ENCODE data around the gene CCDC154. TPM values are rescaled to one million over a fixed set of nuclear protein-coding genes. Genes with fewer than 3 reads are reported as not detected.
"Not testable (repeated sequence)": the region's sequence is repeated elsewhere in the genome, so short reads cannot be mapped to it uniquely, and the experiment has no call there.

The CCDC154 gene
- total and polyA plus RNA-seq, 10 of the 15 experiments (the other 5 are each of a cell fraction or from before 2014, with no cell fraction given) = 0.06 to 0.26 (median 0.25) TPM; not detected in 7

DNA sequence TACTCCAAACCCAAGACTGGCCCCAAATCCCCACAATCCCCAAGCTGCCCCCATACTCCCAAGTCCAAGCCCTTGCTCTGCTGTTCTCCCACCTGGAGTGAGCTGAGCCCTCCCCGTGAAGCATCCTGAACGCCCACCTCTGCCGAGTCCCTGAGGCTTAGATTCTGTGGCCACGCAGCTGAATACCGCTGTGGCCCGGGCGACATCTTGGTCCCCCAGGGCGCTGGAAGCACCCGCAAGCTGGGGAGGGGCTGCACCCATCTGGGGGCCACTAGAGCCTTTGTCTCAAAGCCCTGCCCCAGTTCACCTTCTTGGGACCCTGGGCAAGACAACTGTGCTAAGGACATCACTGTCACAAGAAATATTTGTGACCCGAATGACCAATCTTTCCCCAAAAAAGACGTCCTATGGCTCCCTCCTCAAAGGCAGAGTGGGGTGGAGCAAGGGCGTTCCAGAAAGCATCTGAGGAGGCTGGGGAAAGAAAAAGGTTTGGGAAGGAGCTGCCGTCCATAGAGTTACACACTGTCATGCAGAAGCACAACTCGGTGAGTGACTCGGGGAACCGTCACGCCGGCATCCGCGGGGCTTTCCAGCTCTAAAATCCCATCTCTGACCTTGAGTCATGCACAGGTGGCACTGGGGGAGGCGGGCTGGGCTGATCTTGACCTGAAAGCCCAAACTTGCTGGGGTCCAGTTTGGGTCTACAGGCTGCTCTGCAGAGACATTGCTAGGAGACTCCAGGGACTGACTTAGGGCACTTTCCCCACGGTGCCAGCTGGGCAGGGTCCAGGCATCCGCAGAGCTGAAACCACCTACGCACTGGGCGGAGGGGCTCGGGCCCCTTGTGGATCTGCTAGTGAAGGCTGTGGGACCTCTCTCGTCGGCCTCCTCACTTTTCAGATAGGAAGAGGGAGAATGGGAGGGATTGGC lies 37.8 kb upstream of the CCDC154 start:
- in situ Hi-C loops (cut with MboI) = no loop called here
- ATAC-seq (peak; percentile 67), FAIRE-seq (no peak), DNase-seq (ENCODE audit: low read depth, low spot score) (no peak)
- no peak overlapping the region for H3K27ac ChIP-seq (ENCODE audit: control insufficient read depth, insufficient read depth)
- no peak for TF ChIP-seq BRCA1 (IDR thresholded peaks at IDR 0.05; ENCODE audit: low read depth, low read length)
- TF ChIP-seq, protein P1, sequence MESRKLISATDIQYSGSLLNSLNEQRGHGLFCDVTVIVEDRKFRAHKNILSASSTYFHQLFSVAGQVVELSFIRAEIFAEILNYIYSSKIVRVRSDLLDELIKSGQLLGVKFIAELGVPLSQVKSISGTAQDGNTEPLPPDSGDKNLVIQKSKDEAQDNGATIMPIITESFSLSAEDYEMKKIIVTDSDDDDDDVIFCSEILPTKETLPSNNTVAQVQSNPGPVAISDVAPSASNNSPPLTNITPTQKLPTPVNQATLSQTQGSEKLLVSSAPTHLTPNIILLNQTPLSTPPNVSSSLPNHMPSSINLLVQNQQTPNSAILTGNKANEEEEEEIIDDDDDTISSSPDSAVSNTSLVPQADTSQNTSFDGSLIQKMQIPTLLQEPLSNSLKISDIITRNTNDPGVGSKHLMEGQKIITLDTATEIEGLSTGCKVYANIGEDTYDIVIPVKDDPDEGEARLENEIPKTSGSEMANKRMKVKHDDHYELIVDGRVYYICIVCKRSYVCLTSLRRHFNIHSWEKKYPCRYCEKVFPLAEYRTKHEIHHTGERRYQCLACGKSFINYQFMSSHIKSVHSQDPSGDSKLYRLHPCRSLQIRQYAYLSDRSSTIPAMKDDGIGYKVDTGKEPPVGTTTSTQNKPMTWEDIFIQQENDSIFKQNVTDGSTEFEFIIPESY (IDR thresholded peaks at IDR 0.05) = no peak
- no peaks in the 10 kb centered on the region for H3K79me2 ChIP-seq (ENCODE audit: control insufficient read depth, insufficient read depth, low read length)
- H3K4me2 ChIP-seq (ENCODE audit: control insufficient read depth, insufficient read depth) = no peak overlapping the region
- H3K27me3 ChIP-seq (replicated peaks in 1 of 2; ENCODE audit: control insufficient read depth in 2 of 2, insufficient read depth in 2 of 2, low read length in 1 of 2) = no peaks in the 10 kb centered on the region; a peak in 1 of 4 replicates
- ChIA-PET SMC1A (ENCODE audit: uncharacterized antibody, unreplicated experiment) (interaction anchor here (1.4 kb wide), 1 partner anchor 10 kb away, joined by 4 read pairs; no protein-coding TSS in a partner anchor), CTCF (no interaction called here), POLR2A (interaction anchor here (0.6 to 1.2 kb wide), 3 partner anchors 10 to 1447 kb away, joined by 4 read pairs; no protein-coding TSS in a partner anchor), RAD21 (ENCODE audit: unreplicated experiment) (no interaction called here)
- 77% methylated on average over 27 of the region's 28 CpGs for WGBS (ENCODE audit: insufficient coverage, insufficient replicate concordance, low lambda C conversion rate, missing lambda C conversion rate)
- no peaks in the 10 kb centered on the region for H3K9me3 ChIP-seq (replicated peaks; ENCODE audit: control insufficient read depth, insufficient read depth, low read length)
- no peaks in the 10 kb centered on the region for H4K20me1 ChIP-seq (ENCODE audit: control insufficient read depth, insufficient read depth)
- peaks cover 8% of the 10 kb centered on the region for H3K4me1 ChIP-seq (ENCODE audit: control insufficient read depth, insufficient read depth, low read length)
- H3K9ac ChIP-seq (ENCODE audit: control insufficient read depth, insufficient read depth, low read length) = no peak overlapping the region
- intact Hi-C loops (cut with micrococcal nuclease; ENCODE audit: unreplicated experiment) = no loop called here
- H2AFZ ChIP-seq (ENCODE audit: control insufficient read depth, low read depth, low read length) = no peak overlapping the region; the same call in 1 of the 2 replicates
- no peak overlapping the region for H3K4me3 ChIP-seq
- BruUV-seq (replicated peaks) = no TSS peak
- H3K36me3 ChIP-seq (ENCODE audit: control insufficient read depth in 2 of 2, insufficient read depth in 2 of 2, low read length in 1 of 2) = no peaks in the 10 kb centered on the region

DNA sequence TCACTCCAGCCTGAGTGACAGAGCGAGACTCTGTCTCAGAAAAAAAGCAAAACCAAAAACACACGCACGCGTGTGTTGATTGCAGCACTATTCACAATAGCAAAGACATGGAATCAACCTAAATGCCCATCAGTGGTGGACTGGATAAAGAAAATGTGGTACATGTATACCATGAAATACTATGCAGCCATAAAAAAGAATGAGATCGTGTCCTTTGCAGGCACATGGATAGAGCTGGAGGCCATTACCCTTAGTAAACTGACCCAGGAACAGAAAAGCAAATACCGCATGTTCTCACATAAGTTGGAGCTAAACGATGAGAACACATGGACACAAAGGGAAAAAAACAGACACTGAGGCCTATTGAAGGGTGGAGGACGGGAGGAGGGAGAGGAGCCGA lies 34.6 kb upstream of the CCDC154 start:
- peaks cover 12% of the 10 kb centered on the region for H3K79me2 ChIP-seq (ENCODE audit: control insufficient read depth, insufficient read depth, low read length)
- DNase-seq (ENCODE audit: low read depth, low spot score); H3K9ac ChIP-seq (ENCODE audit: control insufficient read depth, insufficient read depth, low read length); intact Hi-C loops (cut with micrococcal nuclease; ENCODE audit: unreplicated experiment); H3K27me3 ChIP-seq (replicated peaks in 1 of 2; ENCODE audit: control insufficient read depth in 2 of 2, insufficient read depth in 2 of 2, low read length in 1 of 2); H3K9me3 ChIP-seq (replicated peaks; ENCODE audit: control insufficient read depth, insufficient read depth, low read length); FAIRE-seq; H3K4me3 ChIP-seq; H4K20me1 ChIP-seq (ENCODE audit: control insufficient read depth, insufficient read depth); H3K36me3 ChIP-seq (ENCODE audit: control insufficient read depth in 2 of 2, insufficient read depth in 2 of 2, low read length in 1 of 2); RAD21 ChIA-PET (ENCODE audit: unreplicated experiment); H3K4me2 ChIP-seq (ENCODE audit: control insufficient read depth, insufficient read depth); CTCF ChIA-PET; BruUV-seq (replicated peaks); H2AFZ ChIP-seq (ENCODE audit: control insufficient read depth, low read depth, low read length); in situ Hi-C loops (cut with MboI); ATAC-seq; H3K27ac ChIP-seq (ENCODE audit: control insufficient read depth, insufficient read depth); SMC1A ChIA-PET (ENCODE audit: uncharacterized antibody, unreplicated experiment): not testable (repeated sequence)
- WGBS (ENCODE audit: insufficient coverage, insufficient replicate concordance, low lambda C conversion rate, missing lambda C conversion rate) = 93% methylated on average over 9 of the region's 9 CpGs
- POLR2A ChIA-PET = interaction anchor here (1.5 kb wide), 1 partner anchor 14 kb away, joined by 3 read pairs; no protein-coding TSS in a partner anchor
- H3K4me1 ChIP-seq (ENCODE audit: control insufficient read depth, insufficient read depth, low read length) = peaks cover 11% of the 10 kb centered on the region

All from GM12878 (cell line).